ENCODE data around the gene BANF2. TPM values are rescaled to one million over a fixed set of nuclear protein-coding genes. Genes with fewer than 3 reads are reported as not detected.

Gene BANF2
- total and polyA plus RNA-seq, 2 of the 13 experiments (the other 11 are each of a cell fraction or from before 2014, with no cell fraction given) = 0.35 TPM; not detected in 1

DNA sequence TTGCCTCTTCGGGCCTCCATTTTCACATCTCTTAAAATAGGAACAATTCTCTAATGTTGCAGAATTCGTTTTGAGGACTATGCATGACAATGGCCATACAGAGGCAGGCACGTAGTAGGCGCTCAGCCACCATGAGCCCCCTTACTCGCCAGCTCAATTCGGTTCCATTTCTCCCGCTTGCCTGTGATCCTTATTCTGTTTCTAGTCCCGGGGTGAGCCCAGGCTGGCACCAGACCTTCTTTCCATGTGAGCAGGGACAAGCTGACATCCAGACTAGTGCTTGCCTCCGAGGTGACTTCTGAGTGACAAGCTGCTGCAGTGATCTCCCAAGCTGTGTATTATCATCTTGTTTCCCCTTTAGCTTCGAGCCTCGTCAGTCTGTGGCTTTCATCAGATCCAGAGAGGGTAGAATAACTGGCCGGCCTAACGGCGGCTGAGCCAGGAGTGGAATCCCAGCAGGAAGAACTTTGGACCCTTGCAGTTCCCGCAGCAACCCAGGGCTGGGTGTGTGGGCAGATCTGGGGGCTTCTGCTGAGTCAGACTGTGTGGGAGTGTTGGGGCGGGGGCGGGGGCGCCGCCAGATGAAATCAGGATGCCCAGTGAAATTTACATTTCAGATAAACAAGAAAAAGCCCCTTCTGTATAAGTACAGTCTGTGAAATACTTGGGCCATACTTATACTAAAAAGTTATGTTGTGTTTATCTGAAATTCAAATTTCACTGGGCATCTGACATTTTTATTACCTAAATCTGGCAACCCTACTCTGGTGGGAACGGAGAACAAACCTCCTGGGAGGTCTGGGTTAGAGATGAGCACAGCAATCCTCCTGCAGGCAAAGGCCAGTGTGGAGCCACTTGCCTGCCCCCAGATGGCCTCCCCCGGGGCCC is 10.9 kb downstream of the BANF2 start (continued):
- TF ChIP-seq, protein P1, sequence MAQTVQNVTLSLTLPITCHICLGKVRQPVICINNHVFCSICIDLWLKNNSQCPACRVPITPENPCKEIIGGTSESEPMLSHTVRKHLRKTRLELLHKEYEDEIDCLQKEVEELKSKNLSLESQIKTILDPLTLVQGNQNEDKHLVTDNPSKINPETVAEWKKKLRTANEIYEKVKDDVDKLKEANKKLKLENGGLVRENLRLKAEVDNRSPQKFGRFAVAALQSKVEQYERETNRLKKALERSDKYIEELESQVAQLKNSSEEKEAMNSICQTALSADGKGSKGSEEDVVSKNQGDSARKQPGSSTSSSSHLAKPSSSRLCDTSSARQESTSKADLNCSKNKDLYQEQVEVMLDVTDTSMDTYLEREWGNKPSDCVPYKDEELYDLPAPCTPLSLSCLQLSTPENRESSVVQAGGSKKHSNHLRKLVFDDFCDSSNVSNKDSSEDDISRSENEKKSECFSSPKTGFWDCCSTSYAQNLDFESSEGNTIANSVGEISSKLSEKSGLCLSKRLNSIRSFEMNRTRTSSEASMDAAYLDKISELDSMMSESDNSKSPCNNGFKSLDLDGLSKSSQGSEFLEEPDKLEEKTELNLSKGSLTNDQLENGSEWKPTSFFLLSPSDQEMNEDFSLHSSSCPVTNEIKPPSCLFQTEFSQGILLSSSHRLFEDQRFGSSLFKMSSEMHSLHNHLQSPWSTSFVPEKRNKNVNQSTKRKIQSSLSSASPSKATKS (CRISPR knock-in tag; IDR thresholded peaks at IDR 0.05) = no peak
- TF ChIP-seq, protein P2, sequence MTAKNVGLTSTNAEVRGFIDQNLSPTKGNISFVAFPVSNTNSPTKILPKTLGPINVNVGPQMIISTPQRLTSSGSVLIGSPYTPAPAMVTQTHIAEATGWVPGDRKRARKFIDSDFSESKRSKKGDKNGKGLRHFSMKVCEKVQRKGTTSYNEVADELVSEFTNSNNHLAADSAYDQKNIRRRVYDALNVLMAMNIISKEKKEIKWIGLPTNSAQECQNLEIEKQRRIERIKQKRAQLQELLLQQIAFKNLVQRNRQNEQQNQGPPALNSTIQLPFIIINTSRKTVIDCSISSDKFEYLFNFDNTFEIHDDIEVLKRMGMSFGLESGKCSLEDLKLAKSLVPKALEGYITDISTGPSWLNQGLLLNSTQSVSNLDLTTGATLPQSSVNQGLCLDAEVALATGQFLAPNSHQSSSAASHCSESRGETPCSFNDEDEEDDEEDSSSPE (CRISPR knock-in tag; IDR thresholded peaks at IDR 0.05) = peak; percentile 73
- TF ChIP-seq ZSCAN29 (CRISPR knock-in tag; conservative IDR thresholded peaks at IDR 0.05) (no peak), TBX2 (CRISPR knock-in tag; IDR thresholded peaks at IDR 0.05; ENCODE audit: borderline replicate concordance) (peak; percentile 47; the same call in 1 of the 2 replicates), ZBTB7B (CRISPR knock-in tag; IDR thresholded peaks at IDR 0.05) (peak; percentile 84), KLF9 (CRISPR knock-in tag; IDR thresholded peaks at IDR 0.05; ENCODE audit: low read depth) (no peak), ZNF382 (CRISPR knock-in tag; IDR thresholded peaks at IDR 0.05; ENCODE audit: borderline replicate concordance) (no peak), TGIF2 (CRISPR knock-in tag; IDR thresholded peaks at IDR 0.05) (no peak), ARNTL (CRISPR knock-in tag; IDR thresholded peaks at IDR 0.05) (no peak; the same call in 1 of the 2 replicates), GZF1 (CRISPR knock-in tag; IDR thresholded peaks at IDR 0.05) (peak; percentile 79; the same call in 1 of the 2 replicates), FOXJ3 (CRISPR knock-in tag; IDR thresholded peaks at IDR 0.05; ENCODE audit: borderline replicate concordance) (peak; percentile 72; the same call in 1 of the 2 replicates), CENPX (CRISPR knock-in tag; IDR thresholded peaks at IDR 0.05) (no peak), GATAD2A (CRISPR knock-in tag; IDR thresholded peaks at IDR 0.05) (peak; percentile 87)
- TF ChIP-seq, protein P3, sequence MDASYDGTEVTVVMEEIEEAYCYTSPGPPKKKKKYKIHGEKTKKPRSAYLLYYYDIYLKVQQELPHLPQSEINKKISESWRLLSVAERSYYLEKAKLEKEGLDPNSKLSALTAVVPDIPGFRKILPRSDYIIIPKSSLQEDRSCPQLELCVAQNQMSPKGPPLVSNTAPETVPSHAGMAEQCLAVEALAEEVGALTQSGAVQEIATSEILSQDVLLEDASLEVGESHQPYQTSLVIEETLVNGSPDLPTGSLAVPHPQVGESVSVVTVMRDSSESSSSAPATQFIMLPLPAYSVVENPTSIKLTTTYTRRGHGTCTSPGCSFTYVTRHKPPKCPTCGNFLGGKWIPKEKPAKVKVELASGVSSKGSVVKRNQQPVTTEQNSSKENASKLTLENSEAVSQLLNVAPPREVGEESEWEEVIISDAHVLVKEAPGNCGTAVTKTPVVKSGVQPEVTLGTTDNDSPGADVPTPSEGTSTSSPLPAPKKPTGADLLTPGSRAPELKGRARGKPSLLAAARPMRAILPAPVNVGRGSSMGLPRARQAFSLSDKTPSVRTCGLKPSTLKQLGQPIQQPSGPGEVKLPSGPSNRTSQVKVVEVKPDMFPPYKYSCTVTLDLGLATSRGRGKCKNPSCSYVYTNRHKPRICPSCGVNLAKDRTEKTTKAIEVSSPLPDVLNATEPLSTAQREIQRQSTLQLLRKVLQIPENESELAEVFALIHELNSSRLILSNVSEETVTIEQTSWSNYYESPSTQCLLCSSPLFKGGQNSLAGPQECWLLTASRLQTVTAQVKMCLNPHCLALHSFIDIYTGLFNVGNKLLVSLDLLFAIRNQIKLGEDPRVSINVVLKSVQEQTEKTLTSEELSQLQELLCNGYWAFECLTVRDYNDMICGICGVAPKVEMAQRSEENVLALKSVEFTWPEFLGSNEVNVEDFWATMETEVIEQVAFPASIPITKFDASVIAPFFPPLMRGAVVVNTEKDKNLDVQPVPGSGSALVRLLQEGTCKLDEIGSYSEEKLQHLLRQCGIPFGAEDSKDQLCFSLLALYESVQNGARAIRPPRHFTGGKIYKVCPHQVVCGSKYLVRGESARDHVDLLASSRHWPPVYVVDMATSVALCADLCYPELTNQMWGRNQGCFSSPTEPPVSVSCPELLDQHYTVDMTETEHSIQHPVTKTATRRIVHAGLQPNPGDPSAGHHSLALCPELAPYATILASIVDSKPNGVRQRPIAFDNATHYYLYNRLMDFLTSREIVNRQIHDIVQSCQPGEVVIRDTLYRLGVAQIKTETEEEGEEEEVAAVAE (CRISPR knock-in tag; IDR thresholded peaks at IDR 0.05; ENCODE audit: borderline replicate concordance) = no peak
- TF ChIP-seq, protein P4, sequence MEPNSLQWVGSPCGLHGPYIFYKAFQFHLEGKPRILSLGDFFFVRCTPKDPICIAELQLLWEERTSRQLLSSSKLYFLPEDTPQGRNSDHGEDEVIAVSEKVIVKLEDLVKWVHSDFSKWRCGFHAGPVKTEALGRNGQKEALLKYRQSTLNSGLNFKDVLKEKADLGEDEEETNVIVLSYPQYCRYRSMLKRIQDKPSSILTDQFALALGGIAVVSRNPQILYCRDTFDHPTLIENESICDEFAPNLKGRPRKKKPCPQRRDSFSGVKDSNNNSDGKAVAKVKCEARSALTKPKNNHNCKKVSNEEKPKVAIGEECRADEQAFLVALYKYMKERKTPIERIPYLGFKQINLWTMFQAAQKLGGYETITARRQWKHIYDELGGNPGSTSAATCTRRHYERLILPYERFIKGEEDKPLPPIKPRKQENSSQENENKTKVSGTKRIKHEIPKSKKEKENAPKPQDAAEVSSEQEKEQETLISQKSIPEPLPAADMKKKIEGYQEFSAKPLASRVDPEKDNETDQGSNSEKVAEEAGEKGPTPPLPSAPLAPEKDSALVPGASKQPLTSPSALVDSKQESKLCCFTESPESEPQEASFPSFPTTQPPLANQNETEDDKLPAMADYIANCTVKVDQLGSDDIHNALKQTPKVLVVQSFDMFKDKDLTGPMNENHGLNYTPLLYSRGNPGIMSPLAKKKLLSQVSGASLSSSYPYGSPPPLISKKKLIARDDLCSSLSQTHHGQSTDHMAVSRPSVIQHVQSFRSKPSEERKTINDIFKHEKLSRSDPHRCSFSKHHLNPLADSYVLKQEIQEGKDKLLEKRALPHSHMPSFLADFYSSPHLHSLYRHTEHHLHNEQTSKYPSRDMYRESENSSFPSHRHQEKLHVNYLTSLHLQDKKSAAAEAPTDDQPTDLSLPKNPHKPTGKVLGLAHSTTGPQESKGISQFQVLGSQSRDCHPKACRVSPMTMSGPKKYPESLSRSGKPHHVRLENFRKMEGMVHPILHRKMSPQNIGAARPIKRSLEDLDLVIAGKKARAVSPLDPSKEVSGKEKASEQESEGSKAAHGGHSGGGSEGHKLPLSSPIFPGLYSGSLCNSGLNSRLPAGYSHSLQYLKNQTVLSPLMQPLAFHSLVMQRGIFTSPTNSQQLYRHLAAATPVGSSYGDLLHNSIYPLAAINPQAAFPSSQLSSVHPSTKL (CRISPR knock-in tag; IDR thresholded peaks at IDR 0.05) = peak; percentile 83
- TF ChIP-seq, protein P5, sequence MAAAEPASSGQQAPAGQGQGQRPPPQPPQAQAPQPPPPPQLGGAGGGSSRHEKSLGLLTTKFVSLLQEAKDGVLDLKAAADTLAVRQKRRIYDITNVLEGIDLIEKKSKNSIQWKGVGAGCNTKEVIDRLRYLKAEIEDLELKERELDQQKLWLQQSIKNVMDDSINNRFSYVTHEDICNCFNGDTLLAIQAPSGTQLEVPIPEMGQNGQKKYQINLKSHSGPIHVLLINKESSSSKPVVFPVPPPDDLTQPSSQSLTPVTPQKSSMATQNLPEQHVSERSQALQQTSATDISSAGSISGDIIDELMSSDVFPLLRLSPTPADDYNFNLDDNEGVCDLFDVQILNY (CRISPR knock-in tag; conservative IDR thresholded peaks at IDR 0.05) = no peak

All from HepG2 (cell line).